ENCODE results near the gene SET. TPM values are rescaled to one million over a fixed set of nuclear protein-coding genes. Genes with fewer than 3 reads are reported as not detected.
"Not testable (repeated sequence)": the region's sequence is repeated elsewhere in the genome, so short reads cannot be mapped to it uniquely, and the experiment has no call there.

Gene SET
- total and polyA plus RNA-seq, 2 donors (not counting 1 experiment from before 2014, with no cell fraction given): 54.9 to 309 TPM

DNA sequence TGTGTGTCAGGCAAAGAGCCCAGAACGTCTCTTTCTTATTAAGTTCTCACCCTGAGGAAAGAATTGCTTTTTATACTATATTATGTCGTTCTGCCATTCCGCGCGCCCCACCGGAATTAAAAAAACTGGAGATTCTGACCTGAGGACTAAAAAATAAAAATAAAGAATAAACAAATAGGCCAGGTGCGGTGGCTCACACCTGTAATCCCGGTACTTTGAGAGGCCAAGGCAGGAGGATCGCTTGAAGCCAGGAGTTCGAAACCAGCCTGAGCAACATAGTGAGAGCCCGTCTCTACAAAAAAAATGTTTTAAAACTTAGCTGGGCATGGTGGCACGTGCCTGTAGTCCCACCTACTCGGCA, 31.7 kb upstream of the SET start:
- H3K4me2 ChIP-seq (replicated peaks; ENCODE audit: low read depth, low read length, poor library complexity, severe bottlenecking): peak overlapping the region; percentile 91
- ChIA-PET CTCF (interaction anchor here (0.7 to 1.2 kb wide), 2 partner anchors 26 to 45 kb away, joined by 3 to 4 read pairs; partner anchors contain the start of gene PKN3), POLR2A (interaction anchor here (0.9 to 1.8 kb wide), 7 partner anchors 8 to 35 kb away, joined by 3 to 9 read pairs (median 5); partner anchors contain the start of gene SET)
- peaks cover 2% of the 10 kb centered on the region for H3K79me2 ChIP-seq (ENCODE audit: control insufficient read depth, insufficient read depth, low read length)
- peaks cover 2 to 14% of the 10 kb centered on the region in 2 donors for H3K4me1 ChIP-seq (ENCODE audit: control insufficient read depth in 2 of 2, insufficient read depth in 2 of 2, low read length in 2 of 2)
- DNase-seq (no peak), ATAC-seq (ENCODE audit: low read depth) (no peak)
- peak overlapping the region; percentile 49 to 97 (median 89) for H3K4me3 ChIP-seq (ENCODE audit: control extremely low read depth in 1 of 5, extremely low read depth in 1 of 5, insufficient read depth in 1 of 5, low read depth in 2 of 5, low read length in 4 of 5)
- H2AFZ ChIP-seq (ENCODE audit: insufficient read depth, low read depth, low read length, poor library complexity, severe bottlenecking): peak overlapping the region; percentile 100
- no peaks in the 10 kb centered on the region for H3K27me3 ChIP-seq (replicated peaks in 1 of 4; ENCODE audit: control extremely low read depth in 1 of 4, control insufficient read depth in 3 of 4, insufficient read depth in 4 of 4, low read length in 3 of 4)
- no peaks in the 10 kb centered on the region for H3K36me3 ChIP-seq (replicated peaks in 1 of 2; ENCODE audit: control extremely low read depth in 1 of 2, control insufficient read depth in 1 of 2, extremely low read depth in 1 of 2, insufficient read depth in 2 of 2, low read length in 1 of 2)
- peak overlapping the region; percentile 94 for H3K9ac ChIP-seq (ENCODE audit: low read length)
- H3K4me3 Mint-ChIP-seq: peak overlapping the region; percentile 96
- H3K27ac Mint-ChIP-seq: peak overlapping the region; percentile 100
- H3K27me3 Mint-ChIP-seq: no peaks in the 10 kb centered on the region
- peak overlapping the region; percentile 92 to 95 for H3K27ac ChIP-seq (ENCODE audit: low read length in 2 of 2)
- TF ChIP-seq, protein P1, sequence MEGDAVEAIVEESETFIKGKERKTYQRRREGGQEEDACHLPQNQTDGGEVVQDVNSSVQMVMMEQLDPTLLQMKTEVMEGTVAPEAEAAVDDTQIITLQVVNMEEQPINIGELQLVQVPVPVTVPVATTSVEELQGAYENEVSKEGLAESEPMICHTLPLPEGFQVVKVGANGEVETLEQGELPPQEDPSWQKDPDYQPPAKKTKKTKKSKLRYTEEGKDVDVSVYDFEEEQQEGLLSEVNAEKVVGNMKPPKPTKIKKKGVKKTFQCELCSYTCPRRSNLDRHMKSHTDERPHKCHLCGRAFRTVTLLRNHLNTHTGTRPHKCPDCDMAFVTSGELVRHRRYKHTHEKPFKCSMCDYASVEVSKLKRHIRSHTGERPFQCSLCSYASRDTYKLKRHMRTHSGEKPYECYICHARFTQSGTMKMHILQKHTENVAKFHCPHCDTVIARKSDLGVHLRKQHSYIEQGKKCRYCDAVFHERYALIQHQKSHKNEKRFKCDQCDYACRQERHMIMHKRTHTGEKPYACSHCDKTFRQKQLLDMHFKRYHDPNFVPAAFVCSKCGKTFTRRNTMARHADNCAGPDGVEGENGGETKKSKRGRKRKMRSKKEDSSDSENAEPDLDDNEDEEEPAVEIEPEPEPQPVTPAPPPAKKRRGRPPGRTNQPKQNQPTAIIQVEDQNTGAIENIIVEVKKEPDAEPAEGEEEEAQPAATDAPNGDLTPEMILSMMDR (IDR thresholded peaks at IDR 0.05): no peak
- no peak for TF ChIP-seq EZH2 (IDR thresholded peaks at IDR 0.05; ENCODE audit: borderline replicate concordance, insufficient read depth, low read depth, low read length, poor library complexity, severe bottlenecking)
- intact Hi-C loops (cut with micrococcal nuclease): loop anchor here (1.0 to 5.0 kb wide), 4 partner anchors 45 to 115 kb away; partner anchors contain the start of genes PKN3, SPTAN1, ZDHHC12 and ZER1
- H3K9me3 Mint-ChIP-seq (ENCODE audit: insufficient read depth): no peaks in the 10 kb centered on the region
- H4K20me1 ChIP-seq (ENCODE audit: control insufficient read depth, insufficient read depth, low read length, poor library complexity, severe bottlenecking): no peaks in the 10 kb centered on the region
- WGBS (ENCODE audit: insufficient coverage): 100% methylated on average over 7 of the region's 13 CpGs
- H3K9me3 ChIP-seq (ENCODE audit: control extremely low read depth in 1 of 3, control insufficient read depth in 2 of 3, insufficient read depth in 1 of 3, low read length in 2 of 3): no peaks in the 10 kb centered on the region
- H3K4me1 Mint-ChIP-seq: peaks cover 13% of the 10 kb centered on the region

GRCh38 chr9:128657796-128658195, 31.2 kb upstream of the SET start:
- Histone ChIP-seq H3K4me3 (ENCODE audit: control extremely low read depth in 1 of 5, extremely low read depth in 1 of 5, insufficient read depth in 1 of 5, low read depth in 2 of 5, low read length in 4 of 5) (no peak overlapping the region), H3K9me3 (ENCODE audit: control extremely low read depth in 1 of 3, control insufficient read depth in 2 of 3, insufficient read depth in 1 of 3, low read length in 2 of 3) (no peaks in the 10 kb centered on the region), H3K4me1 (ENCODE audit: control insufficient read depth in 2 of 2, insufficient read depth in 2 of 2, low read length in 2 of 2) (peaks cover 2 to 14% of the 10 kb centered on the region in 2 donors), H2AFZ (ENCODE audit: insufficient read depth, low read depth, low read length, poor library complexity, severe bottlenecking) (peak overlapping the region; percentile 100), H3K9ac (ENCODE audit: low read length) (no peak overlapping the region), H3K79me2 (ENCODE audit: control insufficient read depth, insufficient read depth, low read length) (peaks cover 2% of the 10 kb centered on the region), H4K20me1 (ENCODE audit: control insufficient read depth, insufficient read depth, low read length, poor library complexity, severe bottlenecking) (no peaks in the 10 kb centered on the region), H3K4me2 (replicated peaks; ENCODE audit: low read depth, low read length, poor library complexity, severe bottlenecking) (no peak overlapping the region), H3K27ac (ENCODE audit: low read length in 2 of 2) (no peak overlapping the region), H3K27me3 (replicated peaks in 1 of 4; ENCODE audit: control extremely low read depth in 1 of 4, control insufficient read depth in 3 of 4, insufficient read depth in 4 of 4, low read length in 3 of 4) (no peaks in the 10 kb centered on the region), H3K36me3 (replicated peaks in 1 of 2; ENCODE audit: control extremely low read depth in 1 of 2, control insufficient read depth in 1 of 2, extremely low read depth in 1 of 2, insufficient read depth in 2 of 2, low read length in 1 of 2) (no peaks in the 10 kb centered on the region)
- ChIA-PET CTCF (interaction anchor here (0.7 to 1.2 kb wide), 2 partner anchors 26 to 44 kb away, joined by 3 to 4 read pairs; partner anchors contain the start of gene PKN3), POLR2A (interaction anchor here (0.6 to 1.8 kb wide), 9 partner anchors 8 to 368 kb away, joined by 3 to 9 read pairs (median 5); partner anchors contain the start of genes SET and SPOUT1)
- H3K27ac Mint-ChIP-seq: peak overlapping the region; percentile 46
- H3K4me3 Mint-ChIP-seq: no peak overlapping the region
- H3K27me3 Mint-ChIP-seq: no peaks in the 10 kb centered on the region
- 100% methylated on average over 2 of the region's 3 CpGs for WGBS (ENCODE audit: insufficient coverage)
- no peaks in the 10 kb centered on the region for H3K9me3 Mint-ChIP-seq (ENCODE audit: insufficient read depth)
- no peak for DNase-seq
- H3K4me1 Mint-ChIP-seq: peaks cover 13% of the 10 kb centered on the region
- intact Hi-C loops (cut with micrococcal nuclease): loop anchor here (1.0 to 5.0 kb wide), 4 partner anchors 45 to 115 kb away; partner anchors contain the start of genes PKN3, SPTAN1, ZDHHC12 and ZER1
- TF ChIP-seq, protein P1 (IDR thresholded peaks at IDR 0.05): no peak
- TF ChIP-seq EZH2 (IDR thresholded peaks at IDR 0.05; ENCODE audit: borderline replicate concordance, insufficient read depth, low read depth, low read length, poor library complexity, severe bottlenecking): no peak
- ATAC-seq (ENCODE audit: low read depth): no peak

DNA sequence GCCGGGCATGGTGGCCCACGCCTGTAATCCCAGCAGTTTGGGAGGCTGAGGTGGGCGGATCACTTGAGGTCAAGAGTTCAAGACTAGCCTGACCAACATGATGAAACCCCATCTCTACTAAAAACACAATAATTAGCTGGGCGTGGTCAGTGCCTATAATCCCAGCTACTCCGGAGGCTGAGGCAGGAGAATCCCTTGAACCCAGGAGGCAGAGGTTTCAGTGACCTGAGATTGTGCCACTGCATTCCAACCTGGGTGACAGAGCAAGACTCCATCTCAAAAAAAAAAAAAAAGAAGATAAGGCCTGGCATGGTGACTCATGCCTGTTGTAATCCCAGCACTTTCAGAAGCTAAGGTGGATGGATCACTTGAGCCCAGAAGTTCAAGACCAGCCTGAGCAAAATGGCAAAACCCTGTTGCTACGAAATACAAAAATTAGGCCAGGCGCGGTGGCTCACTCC, 22.5 kb upstream of the SET start:
- CTCF ChIA-PET: interaction anchor here (0.6 to 0.8 kb wide), 2 partner anchors 28 to 271 kb away, joined by 3 to 4 read pairs; no protein-coding TSS in a partner anchor
- 95% methylated on average over 6 of the region's 8 CpGs for WGBS (ENCODE audit: insufficient coverage)
- H3K9ac ChIP-seq (ENCODE audit: low read length): not testable (repeated sequence)

More for the DNA sequence above, 22.5 kb upstream of the SET start:
- H3K4me2 ChIP-seq (replicated peaks; ENCODE audit: low read depth, low read length, poor library complexity, severe bottlenecking); H3K9me3 Mint-ChIP-seq (ENCODE audit: insufficient read depth); H3K27ac ChIP-seq (ENCODE audit: low read length in 2 of 2); DNase-seq; H4K20me1 ChIP-seq (ENCODE audit: control insufficient read depth, insufficient read depth, low read length, poor library complexity, severe bottlenecking); H3K36me3 ChIP-seq (replicated peaks in 1 of 2; ENCODE audit: control extremely low read depth in 1 of 2, control insufficient read depth in 1 of 2, extremely low read depth in 1 of 2, insufficient read depth in 2 of 2, low read length in 1 of 2); H2AFZ ChIP-seq (ENCODE audit: insufficient read depth, low read depth, low read length, poor library complexity, severe bottlenecking); intact Hi-C loops (cut with micrococcal nuclease); H3K4me1 ChIP-seq (ENCODE audit: control insufficient read depth in 2 of 2, insufficient read depth in 2 of 2, low read length in 2 of 2); ATAC-seq (ENCODE audit: low read depth); H3K27ac Mint-ChIP-seq; H3K27me3 Mint-ChIP-seq; H3K27me3 ChIP-seq (replicated peaks in 1 of 4; ENCODE audit: control extremely low read depth in 1 of 4, control insufficient read depth in 3 of 4, insufficient read depth in 4 of 4, low read length in 3 of 4); H3K4me1 Mint-ChIP-seq; H3K4me3 Mint-ChIP-seq; H3K9me3 ChIP-seq (ENCODE audit: control extremely low read depth in 1 of 3, control insufficient read depth in 2 of 3, insufficient read depth in 1 of 3, low read length in 2 of 3); H3K4me3 ChIP-seq (ENCODE audit: control extremely low read depth in 1 of 5, extremely low read depth in 1 of 5, insufficient read depth in 1 of 5, low read depth in 2 of 5, low read length in 4 of 5); H3K79me2 ChIP-seq (ENCODE audit: control insufficient read depth, insufficient read depth, low read length): not testable (repeated sequence)
- POLR2A ChIA-PET: interaction anchor here (0.7 kb wide), 1 partner anchor 294 kb away, joined by 3 read pairs; no protein-coding TSS in a partner anchor

Data from B cell (primary cell).